ENCODE results near the gene PALM3. TPM values are rescaled to one million over a fixed set of nuclear protein-coding genes. Genes with fewer than 3 reads are reported as not detected.

PALM3 gene
- total RNA-seq, 1 donor from 2014 or later = 0.98 TPM

- Histone ChIP-seq H3K4me1 (peaks cover 14% of the 10 kb centered on the region), H3K27me3 (no peaks in the 10 kb centered on the region), H3K27ac (no peak overlapping the region), H3K9me3 (peaks cover 3% of the 10 kb centered on the region), H3K36me3 (peaks cover 0 to 26% of the 10 kb centered on the region in 2 donors), H3K4me3 (no peak overlapping the region)
- DNase-seq (ENCODE audit: extremely low spot score in 2 of 2) = no peak
- TF ChIP-seq POLR2A (IDR thresholded peaks at IDR 0.05) (no peak), POLR2AphosphoS5 (IDR thresholded peaks at IDR 0.05; ENCODE audit: insufficient read depth in 1 of 2, low read depth in 1 of 2) (no peak), CTCF (IDR thresholded peaks at IDR 0.05) (no peak)
- intact Hi-C loops (cut with DNase I) = no loop called here
These were observed 31.4 kb upstream of the PALM3 start for GRCh38 chr19:14093117-14093823.

- H3K27ac ChIP-seq = peak overlapping the region; percentile 94
- intact Hi-C loops (cut with DNase I) = no loop called here
- TF ChIP-seq POLR2AphosphoS5 (IDR thresholded peaks at IDR 0.05; ENCODE audit: insufficient read depth in 1 of 2, low read depth in 1 of 2) = peak; percentile 6 to 40
- no peak for TF ChIP-seq CTCF (IDR thresholded peaks at IDR 0.05)
- no peak for TF ChIP-seq POLR2A (IDR thresholded peaks at IDR 0.05)
These were observed 30.1 kb upstream of the PALM3 start for GRCh38 chr19:14091813-14092462.

GRCh38 chr19:14091081-14091812, 29.4 kb upstream of the PALM3 start:
- Histone ChIP-seq H3K27me3 (no peaks in the 10 kb centered on the region), H3K4me3 (peak overlapping the region; percentile 63 to 68), H3K36me3 (peaks cover 0 to 9% of the 10 kb centered on the region in 2 donors), H3K9me3 (peaks cover 3% of the 10 kb centered on the region), H3K4me1 (peaks cover 14% of the 10 kb centered on the region), H3K27ac (peak overlapping the region; percentile 94)
- intact Hi-C loops (cut with DNase I) = no loop called here
- DNase-seq (ENCODE audit: extremely low spot score in 2 of 2) = no peak
- peak; percentile 9 to 57 for TF ChIP-seq POLR2AphosphoS5 (IDR thresholded peaks at IDR 0.05; ENCODE audit: insufficient read depth in 1 of 2, low read depth in 1 of 2)
- peak in 1 of 2 donors; percentile 65 for TF ChIP-seq POLR2A (IDR thresholded peaks at IDR 0.05)
- TF ChIP-seq CTCF (IDR thresholded peaks at IDR 0.05) = peak in 1 of 3 experiments; percentile 33

More at GRCh38 chr19:14091813-14092462, 30.1 kb upstream of the PALM3 start:
- Histone ChIP-seq H3K9me3 (peaks cover 3% of the 10 kb centered on the region), H3K4me1 (peaks cover 14% of the 10 kb centered on the region), H3K36me3 (peaks cover 0 to 15% of the 10 kb centered on the region in 2 donors), H3K27me3 (no peaks in the 10 kb centered on the region), H3K4me3 (peak overlapping the region; percentile 63 to 68)
- no peak for DNase-seq (ENCODE audit: extremely low spot score in 2 of 2)

- peaks cover 0 to 6% of the 10 kb centered on the region in 2 donors for H3K36me3 ChIP-seq
- H3K27ac ChIP-seq = peak within 1 kb of the TSS; percentile 94
- TF ChIP-seq CTCF (IDR thresholded peaks at IDR 0.05) (no peak), POLR2AphosphoS5 (IDR thresholded peaks at IDR 0.05; ENCODE audit: insufficient read depth in 1 of 2, low read depth in 1 of 2) (no peak), POLR2A (IDR thresholded peaks at IDR 0.05) (no peak)
- no peaks in the 10 kb centered on the region for H3K27me3 ChIP-seq
- peak within 1 kb of the TSS; percentile 63 to 68 for H3K4me3 ChIP-seq
- DNase-seq (ENCODE audit: extremely low spot score in 2 of 2) = no peak
- peaks cover 14% of the 10 kb centered on the region for H3K4me1 ChIP-seq
- H3K9me3 ChIP-seq = peaks cover 3% of the 10 kb centered on the region
- intact Hi-C loops (cut with DNase I) = no loop called here
These were observed 28.7 kb upstream of the PALM3 start, which contains the start of gene SAMD1 for GRCh38 chr19:14090509-14091080. Gene SAMD1, minus strand, starts transcription at chr19:14090751.

All from vagina (tissue), 2 donors.